GM23338 (cell line): Measurements from ENCODE around the gene RBMS2. TPM values are rescaled to one million over a fixed set of nuclear protein-coding genes. Genes with fewer than 3 reads are reported as not detected.

Experiments
- ATAC-seq: fragments of 200-7000 bp; cut with Tn5 transposase; 3 replicates; pipeline ENCODE4 v1.9.1; 2020
- DNase-seq: peaks from one replicate; pipeline ENCODE4 v3.0.0-alpha.2; 2015; ENCODE audit warnings: low spot score
- H2AFZ ChIP-seq: fragments of 200-600 bp; sonication (generic); 2 replicates; pipeline ENCODE4 v1.8.0; 2016; ENCODE audit warnings: antibody characterized with exemption, mild to moderate bottlenecking, moderate library complexity
- H3F3A ChIP-seq: fragments of 200-600 bp; sonication (generic); replicated peaks from 2 replicates; pipeline ENCODE4 v1.8.0; 2017; ENCODE audit warnings: antibody characterized with exemption, mixed run types, low read depth
- H3K27ac ChIP-seq: fragments of 200-600 bp; sonication (generic); 2 replicates; pipeline ENCODE4 v1.6.1; 2016; ENCODE audit warnings: low read depth
- H3K27me3 ChIP-seq: fragments of 200-600 bp; sonication (generic); 2 replicates; pipeline ENCODE4 v1.8.0; 2016; ENCODE audit warnings: mild to moderate bottlenecking, mixed run types, moderate library complexity; ENCODE audit not compliant: insufficient read depth
- H3K36me3 ChIP-seq: fragments of 200-600 bp; sonication (generic); 2 replicates; pipeline ENCODE4 v1.8.0; 2016; ENCODE audit warnings: mild to moderate bottlenecking; ENCODE audit not compliant: insufficient read depth
- H3K4me1 ChIP-seq: fragments of 200-600 bp; sonication (generic); 2 replicates; pipeline ENCODE4 v1.8.0; 2016; ENCODE audit warnings: mild to moderate bottlenecking, moderate library complexity; ENCODE audit not compliant: insufficient read depth
- H3K4me2 ChIP-seq: fragments of 200-600 bp; sonication (generic); 2 replicates; pipeline ENCODE4 v1.7.1; 2017; ENCODE audit warnings: mixed run types
- H3K4me3 ChIP-seq: fragments of 200-600 bp; sonication (generic); 2 replicates; pipeline ENCODE4 v1.6.1; 2016; ENCODE audit warnings: mixed run types
- H3K79me2 ChIP-seq: fragments of 200-600 bp; sonication (generic); replicated peaks from 2 replicates; pipeline ENCODE4 v1.8.0; 2017; ENCODE audit warnings: mild to moderate bottlenecking; ENCODE audit not compliant: insufficient read depth
- H3K9me2 ChIP-seq: fragments of 200-600 bp; sonication (generic); 2 replicates; pipeline ENCODE4 v1.8.0; 2017; ENCODE audit not compliant: insufficient read depth
- H4K20me1 ChIP-seq: fragments of 200-600 bp; sonication (generic); replicated peaks from 2 replicates; pipeline ENCODE4 v1.8.0; 2017; ENCODE audit warnings: mild to moderate bottlenecking; ENCODE audit not compliant: insufficient read depth
- H3K27ac Mint-ChIP-seq: 2 replicates; pipeline ENCODE4 v1.8.0; 2020; ENCODE audit warnings: inconsistent platforms, mild to moderate bottlenecking, moderate library complexity, mixed read lengths
- H3K27me3 Mint-ChIP-seq: 3 replicates; pipeline ENCODE4 v1.8.0; 2022; ENCODE audit warnings: low read depth, mild to moderate bottlenecking, moderate library complexity, mixed read lengths, inconsistent platforms; ENCODE audit not compliant: insufficient read depth, poor library complexity
- H3K36me3 Mint-ChIP-seq: 3 replicates; pipeline ENCODE4 v1.8.0; 2021; ENCODE audit warnings: low read depth, mild to moderate bottlenecking, inconsistent platforms, moderate library complexity, mixed read lengths
- H3K4me1 Mint-ChIP-seq: 3 replicates; pipeline ENCODE4 v1.8.0; 2020; ENCODE audit warnings: mild to moderate bottlenecking, inconsistent platforms, mixed read lengths
- H3K4me3 Mint-ChIP-seq: 3 replicates; pipeline ENCODE4 v1.8.0; 2021; ENCODE audit warnings: moderate library complexity, mild to moderate bottlenecking, inconsistent platforms, mixed read lengths
- H3K9me3 Mint-ChIP-seq: 3 replicates; pipeline ENCODE4 v1.8.0; 2020; ENCODE audit warnings: moderate library complexity, mild to moderate bottlenecking, inconsistent platforms, mixed read lengths
- ETS1 ChIP-seq: IDR thresholded peaks from 2 replicates; pipeline ENCODE4 v1.6.1; 2016; ENCODE audit warnings: antibody characterized with exemption
- EZH2 ChIP-seq: fragments of 200-600 bp; sonication (generic); IDR thresholded peaks from one replicate; pipeline ENCODE4 v1.8.0; 2017; ENCODE audit warnings: antibody characterized with exemption, mild to moderate bottlenecking, low read depth; ENCODE audit not compliant: unreplicated experiment
- EZH2phosphoT487 ChIP-seq: fragments of 200-600 bp; sonication (generic); IDR thresholded peaks from one replicate; pipeline ENCODE4 v1.8.1; 2018; ENCODE audit warnings: antibody characterized with exemption; ENCODE audit not compliant: unreplicated experiment
- JUNB ChIP-seq: IDR thresholded peaks from one replicate; pipeline ENCODE4 v1.6.1; 2016; ENCODE audit warnings: antibody characterized with exemption; ENCODE audit not compliant: unreplicated experiment
- NANOG ChIP-seq: IDR thresholded peaks from 2 replicates; pipeline ENCODE4 v1.6.1; 2016; ENCODE audit warnings: antibody characterized with exemption, borderline replicate concordance
- POLR2AphosphoS5 ChIP-seq: IDR thresholded peaks from 2 replicates; pipeline ENCODE4 v1.6.1; 2016; ENCODE audit warnings: antibody characterized with exemption, low read depth
- REST ChIP-seq: IDR thresholded peaks from one replicate; pipeline ENCODE4 v1.6.1; 2018; ENCODE audit warnings: antibody characterized with exemption; ENCODE audit not compliant: unreplicated experiment
- STAT1 ChIP-seq: IDR thresholded peaks from one replicate; pipeline ENCODE4 v1.6.1; 2016; ENCODE audit warnings: antibody characterized with exemption; ENCODE audit not compliant: unreplicated experiment
- ZNF114 ChIP-seq: fragments of 250-450 bp; sonication (Bioruptor Pico); IDR thresholded peaks from 2 replicates; pipeline ENCODE4 v1.5.0; 2020; ENCODE audit warnings: mild to moderate bottlenecking, moderate library complexity
- ZNF331 ChIP-seq: fragments of 250-450 bp; sonication (Bioruptor Pico); IDR thresholded peaks from 2 replicates; pipeline ENCODE4 v1.5.0; 2020; ENCODE audit warnings: low read depth, mild to moderate bottlenecking, moderate library complexity
- polyA plus RNA-seq: library from polyadenylated mRNA; unstranded; fragments of >200 nt; fragmentation: Nextera tagmentation; extraction: Ambion mirVana; gene quantifications from 2 replicates; pipeline ENCODE4 v1.2.1, GENCODE V29; 2016
- total RNA-seq: library from RNA; depleted of rRNA; stranded (reverse); fragments of >200 nt; shearing (Covaris generic); gene quantifications from 2 replicates; pipeline ENCODE4 v1.2.3, GENCODE V29; 2014
- TF ChIP-seq, protein P1 (sequence below), 2 experiments: fragments of 200-600 bp in 1 of 2; sonication (generic) in 1 of 2; conservative IDR thresholded peaks; 2 replicates each; pipeline versions ENCODE4 v1.5.1 to v1.6.1; 2016 to 2017; ENCODE audit warnings: antibody characterized with exemption in 2 of 2, low read depth in 2 of 2, mild to moderate bottlenecking in 2 of 2, moderate library complexity in 1 of 2

RBMS2 gene
- total and polyA plus RNA-seq, 2 experiments from 2014 or later: 9.2 to 16.8 TPM

DNA sequence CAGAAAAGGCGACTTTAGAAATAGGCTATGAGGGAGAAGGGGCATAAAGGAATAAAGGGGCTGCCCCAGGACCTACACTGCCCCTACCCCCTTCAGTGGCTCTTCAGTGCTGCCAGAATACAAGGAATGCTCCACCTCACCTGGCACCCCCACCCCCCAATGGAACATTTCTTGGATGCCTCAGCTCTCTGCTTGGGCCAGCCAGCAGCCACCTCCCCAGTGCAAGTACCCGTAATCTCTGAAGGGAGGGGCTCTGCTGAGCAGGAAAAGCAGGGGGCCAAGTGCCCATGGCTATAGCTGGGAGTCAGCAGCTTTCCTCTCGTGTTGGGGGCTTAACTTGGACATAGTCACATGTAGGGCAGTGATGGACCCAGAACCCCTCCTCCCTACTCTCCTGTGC is 75.2 kb downstream of the RBMS2 start:
- no peak for TF ChIP-seq JUNB
- no peak for TF ChIP-seq EZH2phosphoT487
- no peak for TF ChIP-seq REST
- no peak for TF ChIP-seq NANOG
- TF ChIP-seq STAT1: no peak
- TF ChIP-seq POLR2AphosphoS5: no peak
- peaks cover 28% of the 10 kb centered on the region for H3K36me3 ChIP-seq
- no peaks in the 10 kb centered on the region for H3K79me2 ChIP-seq
- H2AFZ ChIP-seq: no peak overlapping the region
- Mint-ChIP-seq H3K27ac (peak overlapping the region; percentile 60; the same call in 1 of the 2 replicates), H3K27me3 (peaks cover 16% of the 10 kb centered on the region), H3K9me3 (no peaks in the 10 kb centered on the region), H3K4me3 (no peak overlapping the region), H3K4me1 (peaks cover 30% of the 10 kb centered on the region), H3K36me3 (peaks cover 55% of the 10 kb centered on the region)
- DNase-seq: peak; percentile 53
- peaks cover 6% of the 10 kb centered on the region; the same call in 1 of the 2 replicates for H4K20me1 ChIP-seq
- no peaks in the 10 kb centered on the region for H3K9me2 ChIP-seq
- no peak overlapping the region for H3K4me3 ChIP-seq
- ATAC-seq: peak; percentile 9
- H3K4me2 ChIP-seq: no peak overlapping the region; the same call in 1 of the 2 replicates
- peaks cover 16% of the 10 kb centered on the region; the same call in 1 of the 2 replicates for H3F3A ChIP-seq
- H3K27ac ChIP-seq: peak overlapping the region; percentile 39; the same call in 1 of the 2 replicates
- no peaks in the 10 kb centered on the region for H3K27me3 ChIP-seq
- peaks cover 21% of the 10 kb centered on the region for H3K4me1 ChIP-seq

DNA sequence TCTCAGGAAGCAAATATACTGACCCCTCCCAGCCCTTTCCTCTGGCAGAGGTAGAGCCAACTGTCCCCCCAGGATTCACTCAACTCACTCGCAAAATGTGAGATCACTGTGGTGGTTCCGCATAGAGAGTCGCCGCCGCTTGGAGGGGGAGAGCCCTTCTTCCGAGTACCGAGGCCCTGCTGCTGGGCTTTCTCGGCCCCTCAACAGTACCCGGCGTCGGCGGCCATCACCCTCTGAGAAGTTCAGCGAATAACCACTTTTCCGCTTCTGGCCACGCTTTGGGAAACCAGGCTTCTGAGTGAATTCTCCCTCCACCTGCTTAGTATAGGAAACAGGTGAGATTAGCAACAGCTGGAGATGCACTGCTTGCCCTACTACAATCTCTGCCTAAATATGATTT is 77.4 kb downstream of the RBMS2 start:
- Histone ChIP-seq H3K27ac (no peak overlapping the region), H2AFZ (no peak overlapping the region), H3K27me3 (no peaks in the 10 kb centered on the region), H3K36me3 (peaks cover 42% of the 10 kb centered on the region), H3K4me1 (peaks cover 17% of the 10 kb centered on the region), H3F3A (peaks cover 16% of the 10 kb centered on the region), H3K9me2 (no peaks in the 10 kb centered on the region), H4K20me1 (peaks cover 6% of the 10 kb centered on the region; the same call in 1 of the 2 replicates), H3K4me3 (no peak overlapping the region), H3K79me2 (no peaks in the 10 kb centered on the region), H3K4me2 (no peak overlapping the region)
- ATAC-seq (no peak), DNase-seq (no peak)
- peaks cover 23% of the 10 kb centered on the region for H3K4me1 Mint-ChIP-seq
- H3K36me3 Mint-ChIP-seq: peaks cover 74% of the 10 kb centered on the region
- no peak overlapping the region for H3K27ac Mint-ChIP-seq
- H3K9me3 Mint-ChIP-seq: no peaks in the 10 kb centered on the region
- H3K4me3 Mint-ChIP-seq: no peak overlapping the region
- H3K27me3 Mint-ChIP-seq: peaks cover 10% of the 10 kb centered on the region
- TF ChIP-seq JUNB (no peak), ETS1 (no peak), NANOG (no peak), EZH2 (no peak), POLR2AphosphoS5 (no peak), ZNF114 (CRISPR knock-in tag) (no peak), STAT1 (no peak), ZNF331 (CRISPR knock-in tag) (no peak), EZH2phosphoT487 (no peak)
- TF ChIP-seq, protein P1, sequence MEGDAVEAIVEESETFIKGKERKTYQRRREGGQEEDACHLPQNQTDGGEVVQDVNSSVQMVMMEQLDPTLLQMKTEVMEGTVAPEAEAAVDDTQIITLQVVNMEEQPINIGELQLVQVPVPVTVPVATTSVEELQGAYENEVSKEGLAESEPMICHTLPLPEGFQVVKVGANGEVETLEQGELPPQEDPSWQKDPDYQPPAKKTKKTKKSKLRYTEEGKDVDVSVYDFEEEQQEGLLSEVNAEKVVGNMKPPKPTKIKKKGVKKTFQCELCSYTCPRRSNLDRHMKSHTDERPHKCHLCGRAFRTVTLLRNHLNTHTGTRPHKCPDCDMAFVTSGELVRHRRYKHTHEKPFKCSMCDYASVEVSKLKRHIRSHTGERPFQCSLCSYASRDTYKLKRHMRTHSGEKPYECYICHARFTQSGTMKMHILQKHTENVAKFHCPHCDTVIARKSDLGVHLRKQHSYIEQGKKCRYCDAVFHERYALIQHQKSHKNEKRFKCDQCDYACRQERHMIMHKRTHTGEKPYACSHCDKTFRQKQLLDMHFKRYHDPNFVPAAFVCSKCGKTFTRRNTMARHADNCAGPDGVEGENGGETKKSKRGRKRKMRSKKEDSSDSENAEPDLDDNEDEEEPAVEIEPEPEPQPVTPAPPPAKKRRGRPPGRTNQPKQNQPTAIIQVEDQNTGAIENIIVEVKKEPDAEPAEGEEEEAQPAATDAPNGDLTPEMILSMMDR (conservative IDR thresholded peaks at IDR 0.05; ENCODE audit: low read depth in 2 of 2): no peak
